Smooth muscle cell (in vitro differentiated cells): ENCODE results near the gene SERPINA4. TPM values are rescaled to one million over a fixed set of nuclear protein-coding genes. Genes with fewer than 3 reads are reported as not detected.

Source experiments
- DNase-seq: peaks from one replicate; lab custom pipeline; 2025; ENCODE audit not compliant: unreplicated experiment; lab: John Stamatoyannopoulos, UW
- H2AFZ ChIP-seq: fragments of 200-600 bp; sonication (generic); 2 replicates; pipeline ENCODE4 v1.6.0; 2016; ENCODE audit warnings: antibody characterized with exemption, low read depth, mild to moderate bottlenecking
- H3F3A ChIP-seq: fragments of 200-600 bp; sonication (generic); 2 replicates; pipeline ENCODE4 v1.6.0; 2017; ENCODE audit warnings: antibody characterized with exemption, low read depth
- H3K27ac ChIP-seq: fragments of 200-600 bp; sonication (generic); 2 replicates; pipeline ENCODE4 v1.5.1; 2016; ENCODE audit warnings: low read depth, mild to moderate bottlenecking
- H3K27me3 ChIP-seq: fragments of 200-600 bp; sonication (generic); 2 replicates; pipeline ENCODE4 v1.6.1; 2016; ENCODE audit warnings: low read depth, mild to moderate bottlenecking
- H3K36me3 ChIP-seq: fragments of 200-600 bp; sonication (generic); 2 replicates; pipeline ENCODE4 v1.5.1; 2016; ENCODE audit warnings: low read depth
- H3K4me1 ChIP-seq: fragments of 200-600 bp; sonication (generic); 2 replicates; pipeline ENCODE4 v1.5.1; 2016; ENCODE audit warnings: low read depth
- H3K4me2 ChIP-seq: fragments of 200-600 bp; sonication (generic); 2 replicates; pipeline ENCODE4 v1.6.0; 2016; ENCODE audit warnings: mild to moderate bottlenecking
- H3K4me3 ChIP-seq: fragments of 200-600 bp; sonication (generic); 2 replicates; pipeline ENCODE4 v1.5.1; 2016; ENCODE audit warnings: mild to moderate bottlenecking
- H3K79me2 ChIP-seq: fragments of 200-600 bp; sonication (generic); 2 replicates; pipeline ENCODE4 v1.6.0; 2016; ENCODE audit warnings: low read depth, mild to moderate bottlenecking
- H3K9ac ChIP-seq: fragments of 200-600 bp; sonication (generic); 2 replicates; pipeline ENCODE4 v1.6.0; 2016; ENCODE audit warnings: low read depth
- H3K9me3 ChIP-seq: fragments of 200-600 bp; sonication (generic); replicated peaks from 2 replicates; pipeline ENCODE4 v1.5.1; 2016; ENCODE audit warnings: low read depth
- H4K20me1 ChIP-seq: fragments of 200-600 bp; sonication (generic); 2 replicates; pipeline ENCODE4 v1.6.0; 2016; ENCODE audit warnings: low read depth
- CTCF ChIP-seq: fragments of 200-600 bp; sonication (generic); IDR thresholded peaks from 2 replicates; pipeline ENCODE4 v1.5.1; 2017; ENCODE audit warnings: borderline replicate concordance, mild to moderate bottlenecking, antibody characterized with exemption; ENCODE audit not compliant: insufficient read depth, poor library complexity, severe bottlenecking
- WGBS: methylation state at CpG from one replicate; pipeline ENCODE4 v1.1.7; 2016; ENCODE audit warnings: low lambda C conversion rate; 5-methylcytosine and 5-hydroxymethylcytosine counted together
- polyA plus RNA-seq: library from polyadenylated mRNA; unstranded; fragments of >200 nt; fragmentation: Nextera tagmentation; extraction: Ambion mirVana; gene quantifications from 2 replicates; pipeline ENCODE4 v1.2.1, GENCODE V29; 2016
- total RNA-seq: library from RNA; depleted of rRNA; stranded (reverse); fragments of >200 nt; gene quantifications from 2 replicates; pipeline ENCODE4 v1.2.3, GENCODE V29; 2014

Gene SERPINA4
- total and polyA plus RNA-seq, 2 experiments from 2014 or later = not detected

GRCh38 chr14:94541234-94541975 is 19.8 kb upstream of the SERPINA4 start:
- no peak for TF ChIP-seq CTCF
- no peak for DNase-seq
- no peaks in the 10 kb centered on the region for H3K27me3 ChIP-seq
- no peaks in the 10 kb centered on the region for H4K20me1 ChIP-seq
- H3K79me2 ChIP-seq = no peaks in the 10 kb centered on the region
- H3K4me3 ChIP-seq = no peak overlapping the region
- H3K9me3 ChIP-seq = no peaks in the 10 kb centered on the region
- no peaks in the 10 kb centered on the region for H3K36me3 ChIP-seq
- H2AFZ ChIP-seq = no peak overlapping the region
- 88% methylated on average over 9 of the region's 9 CpGs for WGBS
- H3K4me2 ChIP-seq = no peak overlapping the region
- H3K4me1 ChIP-seq = peaks cover 4% of the 10 kb centered on the region
- H3F3A ChIP-seq = no peaks in the 10 kb centered on the region
- H3K9ac ChIP-seq = no peak overlapping the region
- H3K27ac ChIP-seq = no peak overlapping the region

- Histone ChIP-seq H3K9me3 (no peaks in the 10 kb centered on the region), H4K20me1 (no peaks in the 10 kb centered on the region), H3K4me1 (peaks cover 4% of the 10 kb centered on the region), H3K27ac (no peak overlapping the region), H3K27me3 (no peaks in the 10 kb centered on the region), H3K4me3 (no peak overlapping the region), H2AFZ (no peak overlapping the region), H3K79me2 (no peaks in the 10 kb centered on the region), H3K9ac (no peak overlapping the region), H3K36me3 (no peaks in the 10 kb centered on the region), H3K4me2 (no peak overlapping the region), H3F3A (no peaks in the 10 kb centered on the region)
- DNase-seq = no peak
- TF ChIP-seq CTCF = no peak
- WGBS = 74% methylated on average over 12 of the region's 12 CpGs
Observed at GRCh38 chr14:94542111-94542810, 19.0 kb upstream of the SERPINA4 start.

GRCh38 chr14:94542811-94543440 is 18.3 kb upstream of the SERPINA4 start:
- TF ChIP-seq CTCF = no peak
- no peaks in the 10 kb centered on the region for H3K9me3 ChIP-seq
- peaks cover 4% of the 10 kb centered on the region for H3K4me1 ChIP-seq
- no peaks in the 10 kb centered on the region for H4K20me1 ChIP-seq
- 88% methylated on average over 9 of the region's 9 CpGs for WGBS
- no peak for DNase-seq
- no peak overlapping the region for H2AFZ ChIP-seq
- no peaks in the 10 kb centered on the region for H3K27me3 ChIP-seq
- H3K27ac ChIP-seq = no peak overlapping the region
- H3K79me2 ChIP-seq = no peaks in the 10 kb centered on the region
- no peak overlapping the region for H3K4me3 ChIP-seq
- H3K36me3 ChIP-seq = no peaks in the 10 kb centered on the region
- no peak overlapping the region for H3K4me2 ChIP-seq
- no peak overlapping the region for H3K9ac ChIP-seq
- H3F3A ChIP-seq = no peaks in the 10 kb centered on the region
